GM12874 (cell line): ENCODE data around the gene CACNA1B.

Experiments
- CTCF ChIP-seq: IDR thresholded peaks from 2 replicates; pipeline ENCODE4 v1.5.1; 2011; ENCODE audit warnings: low read depth, mild to moderate bottlenecking, control low read depth, low read length, moderate library complexity; ENCODE audit not compliant: insufficient read depth

CACNA1B gene

GRCh38 chr9:138047469-138048040 is 170.0 kb downstream of the CACNA1B start:
- no peak for TF ChIP-seq CTCF

- no peak for TF ChIP-seq CTCF
Measured at GRCh38 chr9:138048184-138048583, 170.6 kb downstream of the CACNA1B start.

- TF ChIP-seq CTCF: no peak
Measured at GRCh38 chr9:138049085-138049778, 171.7 kb downstream of the CACNA1B start.

GRCh38 chr9:138049779-138050471 is 172.3 kb downstream of the CACNA1B start:
- TF ChIP-seq CTCF: no peak

- TF ChIP-seq CTCF: no peak
Measured at GRCh38 chr9:138050472-138051330, 173.1 kb downstream of the CACNA1B start.

- no peak for TF ChIP-seq CTCF
Measured at GRCh38 chr9:138051586-138052321, 174.2 kb downstream of the CACNA1B start.

- no peak for TF ChIP-seq CTCF
Measured at GRCh38 chr9:138052322-138052615, 174.7 kb downstream of the CACNA1B start.
